SU-DHL-6 (cell line): Measurements from ENCODE around the gene TNFRSF21.

Experiments used
- H2AFZ ChIP-seq: fragments of 200-600 bp; sonication (generic); 2 replicates; pipeline ENCODE4 v1.6.1; 2014; ENCODE audit warnings: low read depth, mild to moderate bottlenecking, moderate library complexity, mixed read lengths, antibody characterized with exemption, low read length; ENCODE audit not compliant: severe bottlenecking
- H3F3A ChIP-seq: fragments of 200-600 bp; shearing (Covaris generic); 2 replicates; pipeline ENCODE4 v1.6.0; 2016; ENCODE audit warnings: antibody characterized with exemption, mild to moderate bottlenecking; ENCODE audit not compliant: insufficient read depth
- H3K27ac ChIP-seq: fragments of 200-600 bp; sonication (generic); 2 replicates; pipeline ENCODE4 v1.5.1; 2016; ENCODE audit warnings: low read depth, mild to moderate bottlenecking, low read length, moderate library complexity, mixed read lengths
- H3K27me3 ChIP-seq: fragments of 200-600 bp; sonication (generic), shearing (Covaris generic); 2 replicates; pipeline ENCODE4 v1.6.0; 2014; ENCODE audit warnings: mild to moderate bottlenecking, low read length
- H3K36me3 ChIP-seq: fragments of 200-600 bp; sonication (generic); 2 replicates; pipeline ENCODE4 v1.6.1; 2014; ENCODE audit warnings: mild to moderate bottlenecking, low read length, mixed read lengths
- H3K4me2 ChIP-seq: fragments of 300-600, 200-600 bp; shearing (Covaris generic), sonication (generic); 2 replicates; pipeline ENCODE4 v1.6.0; 2014; ENCODE audit warnings: low read length, low read depth, mild to moderate bottlenecking; ENCODE audit not compliant: poor library complexity, severe bottlenecking
- H3K4me3 ChIP-seq: fragments of 200-600 bp; sonication (generic); 2 replicates; pipeline ENCODE4 v1.5.1; 2014; ENCODE audit warnings: antibody characterized with exemption, low read length, mild to moderate bottlenecking, mixed read lengths; ENCODE audit not compliant: insufficient read depth, poor library complexity, severe bottlenecking
- H3K79me2 ChIP-seq: fragments of 200-600 bp; sonication (generic); 2 replicates; pipeline ENCODE4 v1.6.1; 2014; ENCODE audit warnings: mild to moderate bottlenecking, low read length, moderate library complexity; ENCODE audit not compliant: insufficient read depth
- H3K9ac ChIP-seq: fragments of 200-600 bp; sonication (generic); 2 replicates; pipeline ENCODE4 v1.7.0; 2014; ENCODE audit warnings: mild to moderate bottlenecking, low read length
- H3K9me2 ChIP-seq: fragments of 200-600 bp; sonication (generic); replicated peaks from 2 replicates; pipeline ENCODE4 v1.6.1; 2014; ENCODE audit warnings: low read length; ENCODE audit not compliant: insufficient read depth
- H3K9me3 ChIP-seq: fragments of 200-600 bp; sonication (generic); 2 replicates; pipeline ENCODE4 v1.6.1; 2014; ENCODE audit warnings: low read length, mixed read lengths; ENCODE audit not compliant: insufficient read depth
- H4K20me1 ChIP-seq: fragments of 200-600 bp; sonication (generic); 2 replicates; pipeline ENCODE4 v1.6.1; 2014; ENCODE audit warnings: low read depth, mild to moderate bottlenecking, antibody characterized with exemption, low read length, moderate library complexity, mixed read lengths
- EZH2phosphoT487 ChIP-seq: fragments of 200-600 bp; sonication (generic), shearing (Covaris generic); conservative IDR thresholded peaks from 2 replicates; pipeline ENCODE4 v1.6.1; 2018; ENCODE audit warnings: mild to moderate bottlenecking, antibody characterized with exemption, low read length, moderate library complexity, mixed read lengths
- TF ChIP-seq, protein P1 (sequence below): fragments of 200-600 bp; sonication (generic); IDR thresholded peaks from one replicate; pipeline ENCODE4 v1.5.1; 2017; ENCODE audit warnings: antibody characterized with exemption, mild to moderate bottlenecking, low read length, moderate library complexity; ENCODE audit not compliant: insufficient read depth, poor library complexity, severe bottlenecking

Gene TNFRSF21

DNA sequence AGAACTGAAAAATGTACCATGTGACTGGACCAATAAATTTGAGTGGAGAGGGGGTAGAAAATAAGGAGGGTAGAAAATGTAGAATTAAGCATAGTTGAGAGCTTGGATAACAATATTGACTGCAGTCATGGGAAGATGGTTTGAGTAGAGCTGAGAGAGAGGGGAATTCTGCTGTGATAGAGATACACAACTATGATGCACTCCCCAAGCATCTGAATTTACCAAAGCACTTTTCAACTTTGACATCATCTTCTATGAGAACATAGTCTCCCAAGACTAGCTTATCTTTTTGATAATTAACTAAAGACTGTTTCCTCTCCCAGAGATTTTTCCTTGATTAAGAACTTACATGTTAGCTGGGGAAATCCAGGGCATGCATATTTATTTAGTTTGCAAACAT is 103.1 kb downstream of the TNFRSF21 start:
- no peaks in the 10 kb centered on the region; the same call in 1 of the 2 replicates for H3K27me3 ChIP-seq
- H3F3A ChIP-seq: no peaks in the 10 kb centered on the region
- no peak overlapping the region for H3K9ac ChIP-seq
- H2AFZ ChIP-seq: no peak overlapping the region
- no peak overlapping the region for H3K4me2 ChIP-seq
- TF ChIP-seq, protein P1, sequence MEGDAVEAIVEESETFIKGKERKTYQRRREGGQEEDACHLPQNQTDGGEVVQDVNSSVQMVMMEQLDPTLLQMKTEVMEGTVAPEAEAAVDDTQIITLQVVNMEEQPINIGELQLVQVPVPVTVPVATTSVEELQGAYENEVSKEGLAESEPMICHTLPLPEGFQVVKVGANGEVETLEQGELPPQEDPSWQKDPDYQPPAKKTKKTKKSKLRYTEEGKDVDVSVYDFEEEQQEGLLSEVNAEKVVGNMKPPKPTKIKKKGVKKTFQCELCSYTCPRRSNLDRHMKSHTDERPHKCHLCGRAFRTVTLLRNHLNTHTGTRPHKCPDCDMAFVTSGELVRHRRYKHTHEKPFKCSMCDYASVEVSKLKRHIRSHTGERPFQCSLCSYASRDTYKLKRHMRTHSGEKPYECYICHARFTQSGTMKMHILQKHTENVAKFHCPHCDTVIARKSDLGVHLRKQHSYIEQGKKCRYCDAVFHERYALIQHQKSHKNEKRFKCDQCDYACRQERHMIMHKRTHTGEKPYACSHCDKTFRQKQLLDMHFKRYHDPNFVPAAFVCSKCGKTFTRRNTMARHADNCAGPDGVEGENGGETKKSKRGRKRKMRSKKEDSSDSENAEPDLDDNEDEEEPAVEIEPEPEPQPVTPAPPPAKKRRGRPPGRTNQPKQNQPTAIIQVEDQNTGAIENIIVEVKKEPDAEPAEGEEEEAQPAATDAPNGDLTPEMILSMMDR: no peak
- TF ChIP-seq EZH2phosphoT487: no peak
- no peaks in the 10 kb centered on the region for H3K36me3 ChIP-seq
- no peaks in the 10 kb centered on the region for H4K20me1 ChIP-seq
- no peaks in the 10 kb centered on the region for H3K9me2 ChIP-seq
- no peak overlapping the region for H3K27ac ChIP-seq
- no peaks in the 10 kb centered on the region for H3K79me2 ChIP-seq
- no peak overlapping the region for H3K4me3 ChIP-seq
- H3K9me3 ChIP-seq: no peaks in the 10 kb centered on the region

DNA sequence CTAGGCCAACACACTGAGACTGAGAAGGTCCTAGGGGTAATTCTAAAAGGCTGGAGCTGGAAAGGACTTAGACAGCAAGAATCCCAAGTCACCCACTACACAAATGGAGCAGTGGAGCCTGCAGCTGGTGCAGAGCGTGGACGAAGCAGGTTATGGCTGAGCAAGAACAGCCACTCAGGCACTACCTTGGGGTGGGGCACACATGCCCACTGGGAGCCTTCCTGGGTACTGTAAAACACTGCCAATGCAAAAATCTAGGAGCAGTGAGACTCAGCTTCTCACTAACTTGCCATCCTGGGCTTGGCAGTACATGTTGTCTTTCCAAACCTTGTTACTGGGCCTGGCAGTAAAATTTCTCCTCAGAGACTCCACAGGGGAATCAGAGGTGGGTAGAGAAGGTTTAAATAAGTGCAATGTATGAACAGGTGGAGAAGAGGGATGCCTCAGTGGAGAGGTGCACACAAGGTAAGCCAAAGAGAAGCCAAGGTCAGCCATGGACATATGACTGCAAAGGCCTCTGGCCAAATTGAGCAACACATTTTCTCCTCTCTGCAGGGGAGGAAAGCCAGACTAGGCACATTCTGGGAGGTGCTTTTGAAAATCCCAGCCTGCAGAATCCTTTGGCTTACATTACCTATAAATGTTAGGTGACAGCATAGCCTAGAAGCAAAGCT is 105.6 kb downstream of the TNFRSF21 start:
- Histone ChIP-seq H3K9ac (no peak overlapping the region), H3K9me3 (no peaks in the 10 kb centered on the region), H3K79me2 (no peaks in the 10 kb centered on the region), H3K9me2 (no peaks in the 10 kb centered on the region), H2AFZ (no peak overlapping the region), H3K27ac (no peak overlapping the region), H3K36me3 (no peaks in the 10 kb centered on the region), H4K20me1 (no peaks in the 10 kb centered on the region), H3K4me2 (no peak overlapping the region), H3K27me3 (no peaks in the 10 kb centered on the region; the same call in 1 of the 2 replicates), H3F3A (no peaks in the 10 kb centered on the region), H3K4me3 (no peak overlapping the region)
- TF ChIP-seq, protein P1: no peak
- TF ChIP-seq EZH2phosphoT487: no peak

DNA sequence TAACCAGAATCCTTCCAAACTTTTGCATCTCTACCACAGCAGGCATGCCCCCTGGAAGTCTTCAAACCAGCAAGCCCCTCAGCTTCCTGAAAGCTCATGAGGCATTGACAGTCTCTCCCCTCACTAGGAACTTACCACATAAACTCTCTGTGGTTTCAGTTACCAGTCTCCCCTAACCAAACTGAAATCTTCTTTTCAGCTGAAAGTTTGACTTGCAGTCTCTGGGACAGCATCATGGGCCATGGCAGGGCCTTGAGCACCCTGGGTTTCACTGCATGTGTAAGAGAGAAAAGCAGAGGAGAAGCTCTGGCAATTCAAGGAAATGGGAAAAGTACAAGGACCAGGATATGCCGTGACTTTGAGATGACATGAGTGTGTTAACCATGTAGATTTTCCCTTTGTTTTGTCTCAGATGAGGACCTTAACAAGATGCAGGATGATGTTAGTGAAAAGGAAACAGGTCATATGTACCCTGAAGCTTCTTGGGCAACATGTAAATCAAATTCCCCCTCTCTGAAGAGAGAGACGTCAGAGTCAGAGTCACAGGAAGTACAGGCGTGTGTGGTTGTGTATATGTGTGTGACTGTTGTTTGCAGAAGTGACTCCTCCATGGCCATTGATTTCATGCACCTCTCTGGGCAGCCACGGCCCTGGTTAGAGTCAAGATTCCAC is 106.3 kb downstream of the TNFRSF21 start:
- no peak overlapping the region for H2AFZ ChIP-seq
- no peaks in the 10 kb centered on the region; the same call in 1 of the 2 replicates for H3K27me3 ChIP-seq
- no peak overlapping the region for H3K27ac ChIP-seq
- no peaks in the 10 kb centered on the region for H3K9me3 ChIP-seq
- TF ChIP-seq, protein P1: no peak
- TF ChIP-seq EZH2phosphoT487: no peak
- H3K36me3 ChIP-seq: no peaks in the 10 kb centered on the region
- no peak overlapping the region for H3K4me3 ChIP-seq
- no peak overlapping the region for H3K9ac ChIP-seq
- no peaks in the 10 kb centered on the region for H3K79me2 ChIP-seq
- no peaks in the 10 kb centered on the region for H3K9me2 ChIP-seq
- H3K4me2 ChIP-seq: no peak overlapping the region
- H3F3A ChIP-seq: no peaks in the 10 kb centered on the region
- H4K20me1 ChIP-seq: no peaks in the 10 kb centered on the region
